ENCODE data around the gene METTL9. TPM values are rescaled to one million over a fixed set of nuclear protein-coding genes. Genes with fewer than 3 reads are reported as not detected.

METTL9 gene
- total and polyA plus RNA-seq, 2 of the 13 experiments (the other 11 are each of a cell fraction or from before 2014, with no cell fraction given) = 123 to 204 TPM

GRCh38 chr16:21656795-21657768 is 57.7 kb downstream of the METTL9 start (continued):
- TF ChIP-seq CCDC6 (CRISPR knock-in tag; IDR thresholded peaks at IDR 0.05) (0 out of 2 replicates have a peak, but pooled peaks have one; percentile 2), SMC3 (IDR thresholded peaks at IDR 0.05; ENCODE audit: low read length) (peak; percentile 90)
- TF ChIP-seq, protein P1, sequence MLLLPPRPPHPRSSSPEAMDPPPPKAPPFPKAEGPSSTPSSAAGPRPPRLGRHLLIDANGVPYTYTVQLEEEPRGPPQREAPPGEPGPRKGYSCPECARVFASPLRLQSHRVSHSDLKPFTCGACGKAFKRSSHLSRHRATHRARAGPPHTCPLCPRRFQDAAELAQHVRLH (CRISPR knock-in tag; IDR thresholded peaks at IDR 0.05; ENCODE audit: borderline replicate concordance, low read depth) = 0 out of 2 replicates have a peak, but pooled peaks have one; percentile 45

DNA sequence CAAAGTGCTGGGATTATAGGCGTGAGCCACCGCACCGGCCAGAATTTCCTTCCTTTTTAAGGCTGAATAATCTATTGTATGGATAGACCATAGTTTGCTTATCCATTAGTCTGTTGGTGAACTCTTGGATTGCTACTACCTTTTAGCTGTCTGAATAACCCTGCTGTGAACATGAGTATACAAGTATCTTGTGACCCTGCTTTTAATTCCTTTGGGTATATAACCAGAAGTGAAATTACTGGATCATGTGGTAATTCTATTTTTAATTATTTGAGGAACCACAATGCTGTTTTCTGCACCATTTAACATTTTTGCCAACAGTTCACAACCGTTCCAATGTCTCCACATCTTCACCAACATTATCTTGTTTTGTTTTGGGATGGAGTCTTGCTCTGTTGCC is 59.7 kb downstream of the METTL9 start:
- ChIA-PET CTCF (ENCODE audit: low intra/inter-chr PET ratio, low total read pairs) (interaction anchor here (3.6 kb wide), 1 partner anchor 49 kb away, joined by 54 read pairs; no protein-coding TSS in a partner anchor), POLR2A (no interaction called here)
- peaks cover 5 to 29% of the 10 kb centered on the region in 2 experiments; a peak in 4 of 5 replicates for H3K36me3 ChIP-seq (replicated peaks in 1 of 2; ENCODE audit: control insufficient read depth in 1 of 2, insufficient read depth in 2 of 2, low read length in 2 of 2)
- no peak overlapping the region for H3K4me3 ChIP-seq (replicated peaks in 1 of 3; ENCODE audit: insufficient read depth in 1 of 3, low read depth in 2 of 3, low read length in 3 of 3)
- no peaks in the 10 kb centered on the region for H3K9me3 ChIP-seq (ENCODE audit: low read length)
- 98% methylated on average over 4 of the region's 4 CpGs for WGBS (ENCODE audit: low lambda C conversion rate)
- no peak overlapping the region for H3K9ac ChIP-seq (ENCODE audit: insufficient read depth, low read depth, low read length)
- BruUV-seq (replicated peaks) = no TSS peak
- no peaks in the 10 kb centered on the region for H3K79me2 ChIP-seq (ENCODE audit: insufficient read depth, low read length)
- no peaks in the 10 kb centered on the region for H4K20me1 ChIP-seq (ENCODE audit: insufficient read depth, low read length)
- DNase-seq (ENCODE audit: low spot score) = no peak
- no peak overlapping the region for H2AFZ ChIP-seq (ENCODE audit: low read length)
- no peak for FAIRE-seq
- intact Hi-C loops (cut with micrococcal nuclease; ENCODE audit: unreplicated experiment) (no loop called here), in situ Hi-C loops (cut with HindIII; ENCODE audit: extremely low pct_ligation_motif_present, low pct_unique_long_range_greater_than_20kb) (loop anchor here (5.0 kb wide), 1 partner anchor 48 kb away; no protein-coding TSS in a partner anchor)
- no peak overlapping the region for H3K27ac ChIP-seq (ENCODE audit: extremely low read length, insufficient read depth, low read length)
- no peak for ATAC-seq
- H3K4me2 ChIP-seq (ENCODE audit: low read depth, low read length) = no peak overlapping the region
- no peaks in the 10 kb centered on the region for H3K27me3 ChIP-seq (ENCODE audit: control insufficient read depth in 1 of 2, insufficient read depth in 2 of 2, low read length in 2 of 2)
- no peaks in the 10 kb centered on the region for H3K4me1 ChIP-seq (ENCODE audit: insufficient read depth, low read length)
- no peak for TF ChIP-seq RXRA (CRISPR knock-in tag; IDR thresholded peaks at IDR 0.05)
- no peak for TF ChIP-seq ZFP90 (CRISPR knock-in tag; IDR thresholded peaks at IDR 0.05; ENCODE audit: borderline replicate concordance)
- TF ChIP-seq FOSL2 (CRISPR knock-in tag; IDR thresholded peaks at IDR 0.05) = no peak
- TF ChIP-seq RELA (CRISPR knock-in tag; IDR thresholded peaks at IDR 0.05) = no peak
- no peak for TF ChIP-seq ZSCAN9 (CRISPR knock-in tag; IDR thresholded peaks at IDR 0.05; ENCODE audit: borderline replicate concordance)
- TF ChIP-seq, protein P2, sequence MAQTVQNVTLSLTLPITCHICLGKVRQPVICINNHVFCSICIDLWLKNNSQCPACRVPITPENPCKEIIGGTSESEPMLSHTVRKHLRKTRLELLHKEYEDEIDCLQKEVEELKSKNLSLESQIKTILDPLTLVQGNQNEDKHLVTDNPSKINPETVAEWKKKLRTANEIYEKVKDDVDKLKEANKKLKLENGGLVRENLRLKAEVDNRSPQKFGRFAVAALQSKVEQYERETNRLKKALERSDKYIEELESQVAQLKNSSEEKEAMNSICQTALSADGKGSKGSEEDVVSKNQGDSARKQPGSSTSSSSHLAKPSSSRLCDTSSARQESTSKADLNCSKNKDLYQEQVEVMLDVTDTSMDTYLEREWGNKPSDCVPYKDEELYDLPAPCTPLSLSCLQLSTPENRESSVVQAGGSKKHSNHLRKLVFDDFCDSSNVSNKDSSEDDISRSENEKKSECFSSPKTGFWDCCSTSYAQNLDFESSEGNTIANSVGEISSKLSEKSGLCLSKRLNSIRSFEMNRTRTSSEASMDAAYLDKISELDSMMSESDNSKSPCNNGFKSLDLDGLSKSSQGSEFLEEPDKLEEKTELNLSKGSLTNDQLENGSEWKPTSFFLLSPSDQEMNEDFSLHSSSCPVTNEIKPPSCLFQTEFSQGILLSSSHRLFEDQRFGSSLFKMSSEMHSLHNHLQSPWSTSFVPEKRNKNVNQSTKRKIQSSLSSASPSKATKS (CRISPR knock-in tag; IDR thresholded peaks at IDR 0.05) = no peak
- no peak for TF ChIP-seq ZNF101 (CRISPR knock-in tag; IDR thresholded peaks at IDR 0.05; ENCODE audit: borderline replicate concordance, low read depth)
- no peak for TF ChIP-seq TRIM24 (CRISPR knock-in tag; IDR thresholded peaks at IDR 0.05)
- TF ChIP-seq ZNF788 (CRISPR knock-in tag; IDR thresholded peaks at IDR 0.05; ENCODE audit: borderline replicate concordance) = no peak
- no peak for TF ChIP-seq POLR2G (IDR thresholded peaks at IDR 0.05; ENCODE audit: low read depth, low read length)
- no peak for TF ChIP-seq ZNF362 (CRISPR knock-in tag; IDR thresholded peaks at IDR 0.05; ENCODE audit: borderline replicate concordance)
- no peak for TF ChIP-seq CSRNP2 (CRISPR knock-in tag; conservative IDR thresholded peaks at IDR 0.05; ENCODE audit: low read depth)
- TF ChIP-seq RARA (CRISPR knock-in tag; IDR thresholded peaks at IDR 0.05) = no peak
- TF ChIP-seq ZNF670 (CRISPR knock-in tag; IDR thresholded peaks at IDR 0.05; ENCODE audit: borderline replicate concordance) = no peak

All from HepG2 (cell line).